ENCODE results near the gene CRACDL. TPM values are rescaled to one million over a fixed set of nuclear protein-coding genes. Genes with fewer than 3 reads are reported as not detected.

The CRACDL gene
- total RNA-seq, 2 experiments from 2014 or later: 0.36 to 1.5 TPM

DNA sequence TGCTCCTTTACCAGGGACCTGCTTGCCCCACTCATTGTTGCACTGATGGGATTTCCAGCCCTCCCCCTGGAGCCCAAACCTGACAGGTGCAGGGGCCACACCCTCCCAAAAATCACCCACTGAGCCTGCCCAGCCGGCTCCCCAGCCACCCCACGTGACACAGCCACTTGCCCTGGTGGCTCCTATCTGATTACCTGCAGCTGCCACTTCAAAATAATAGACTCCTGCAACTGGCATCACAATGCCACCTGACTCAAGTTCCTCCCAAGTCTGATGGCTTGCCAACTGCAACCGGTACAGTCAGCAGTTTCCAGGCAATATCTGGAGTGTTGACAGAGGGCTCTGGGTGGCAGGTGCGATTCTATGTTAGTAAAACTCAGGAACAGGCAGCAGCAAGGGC lies 66.2 kb downstream of the CRACDL start:
- DNase-seq (peak in 2 of 14 experiments; percentile 6 to 28), ATAC-seq (ENCODE audit: poor library complexity) (no peak)
- Mint-ChIP-seq H3K4me1 (ENCODE audit: low read depth) (no peaks in the 10 kb centered on the region), H3K27ac (no peak overlapping the region), H3K36me3 (ENCODE audit: low read depth) (no peaks in the 10 kb centered on the region), H3K9me3 (no peaks in the 10 kb centered on the region), H3K4me3 (no peak overlapping the region), H3K27me3 (no peaks in the 10 kb centered on the region)
- Histone ChIP-seq H3K9me3 (ENCODE audit: control insufficient read depth in 1 of 2, insufficient read depth in 1 of 2, low read length in 2 of 2) (peaks cover 0 to 18% of the 10 kb centered on the region in 2 experiments), H3K27me3 (ENCODE audit: control insufficient read depth in 1 of 2, insufficient read depth in 2 of 2, low read length in 2 of 2) (no peaks in the 10 kb centered on the region), H3K4me3 (ENCODE audit: low read length) (no peak overlapping the region), H3K27ac (ENCODE audit: low read depth in 1 of 2, low read length in 2 of 2) (no peak overlapping the region), H3K36me3 (ENCODE audit: insufficient read depth, low read length) (no peaks in the 10 kb centered on the region), H3K4me1 (ENCODE audit: insufficient read depth, low read length) (no peaks in the 10 kb centered on the region)
- intact Hi-C loops (cut with DNase I, micrococcal nuclease): loop anchor here in 1 of 2 experiments (10.0 kb wide), 1 partner anchor 335 kb away; no protein-coding TSS in a partner anchor
- POLR2A ChIA-PET: no interaction called here
- TF ChIP-seq, protein P1, sequence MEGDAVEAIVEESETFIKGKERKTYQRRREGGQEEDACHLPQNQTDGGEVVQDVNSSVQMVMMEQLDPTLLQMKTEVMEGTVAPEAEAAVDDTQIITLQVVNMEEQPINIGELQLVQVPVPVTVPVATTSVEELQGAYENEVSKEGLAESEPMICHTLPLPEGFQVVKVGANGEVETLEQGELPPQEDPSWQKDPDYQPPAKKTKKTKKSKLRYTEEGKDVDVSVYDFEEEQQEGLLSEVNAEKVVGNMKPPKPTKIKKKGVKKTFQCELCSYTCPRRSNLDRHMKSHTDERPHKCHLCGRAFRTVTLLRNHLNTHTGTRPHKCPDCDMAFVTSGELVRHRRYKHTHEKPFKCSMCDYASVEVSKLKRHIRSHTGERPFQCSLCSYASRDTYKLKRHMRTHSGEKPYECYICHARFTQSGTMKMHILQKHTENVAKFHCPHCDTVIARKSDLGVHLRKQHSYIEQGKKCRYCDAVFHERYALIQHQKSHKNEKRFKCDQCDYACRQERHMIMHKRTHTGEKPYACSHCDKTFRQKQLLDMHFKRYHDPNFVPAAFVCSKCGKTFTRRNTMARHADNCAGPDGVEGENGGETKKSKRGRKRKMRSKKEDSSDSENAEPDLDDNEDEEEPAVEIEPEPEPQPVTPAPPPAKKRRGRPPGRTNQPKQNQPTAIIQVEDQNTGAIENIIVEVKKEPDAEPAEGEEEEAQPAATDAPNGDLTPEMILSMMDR (IDR thresholded peaks at IDR 0.05): no peak
- CTCF ChIA-PET: no interaction called here

DNA sequence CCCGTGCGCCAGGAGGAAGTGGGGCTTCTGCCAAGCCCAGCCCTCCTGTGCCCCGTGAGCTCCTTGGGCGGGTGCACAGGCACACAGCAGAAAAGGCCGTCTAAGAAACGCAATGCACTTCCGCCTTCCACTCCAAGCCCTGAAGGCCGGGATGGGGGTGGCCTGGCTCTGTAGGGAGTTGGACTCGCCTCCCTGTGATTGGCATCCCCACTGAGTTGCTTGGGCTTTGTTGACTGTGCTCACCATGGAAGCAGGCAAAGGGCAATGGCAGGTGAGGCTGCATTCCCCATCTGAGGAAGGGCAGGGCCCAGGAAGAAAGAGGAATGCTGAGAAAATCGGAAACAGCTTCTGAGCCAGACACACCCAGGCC lies 66.8 kb downstream of the CRACDL start:
- ATAC-seq (ENCODE audit: poor library complexity) (no peak), DNase-seq (no peak)
- Mint-ChIP-seq H3K27ac (no peak overlapping the region), H3K9me3 (no peaks in the 10 kb centered on the region), H3K4me1 (ENCODE audit: low read depth) (no peaks in the 10 kb centered on the region), H3K36me3 (ENCODE audit: low read depth) (no peaks in the 10 kb centered on the region), H3K4me3 (no peak overlapping the region), H3K27me3 (no peaks in the 10 kb centered on the region)
- TF ChIP-seq, protein P1 (IDR thresholded peaks at IDR 0.05): no peak
- Histone ChIP-seq H3K4me3 (ENCODE audit: low read length) (no peak overlapping the region), H3K27me3 (ENCODE audit: control insufficient read depth in 1 of 2, insufficient read depth in 2 of 2, low read length in 2 of 2) (no peaks in the 10 kb centered on the region), H3K9me3 (ENCODE audit: control insufficient read depth in 1 of 2, insufficient read depth in 1 of 2, low read length in 2 of 2) (peaks cover 0 to 18% of the 10 kb centered on the region in 2 experiments), H3K36me3 (ENCODE audit: insufficient read depth, low read length) (no peaks in the 10 kb centered on the region), H3K27ac (ENCODE audit: low read depth in 1 of 2, low read length in 2 of 2) (no peak overlapping the region), H3K4me1 (ENCODE audit: insufficient read depth, low read length) (no peaks in the 10 kb centered on the region)
- intact Hi-C loops (cut with DNase I, micrococcal nuclease): no loop called here
- ChIA-PET POLR2A (no interaction called here), CTCF (no interaction called here)

DNA sequence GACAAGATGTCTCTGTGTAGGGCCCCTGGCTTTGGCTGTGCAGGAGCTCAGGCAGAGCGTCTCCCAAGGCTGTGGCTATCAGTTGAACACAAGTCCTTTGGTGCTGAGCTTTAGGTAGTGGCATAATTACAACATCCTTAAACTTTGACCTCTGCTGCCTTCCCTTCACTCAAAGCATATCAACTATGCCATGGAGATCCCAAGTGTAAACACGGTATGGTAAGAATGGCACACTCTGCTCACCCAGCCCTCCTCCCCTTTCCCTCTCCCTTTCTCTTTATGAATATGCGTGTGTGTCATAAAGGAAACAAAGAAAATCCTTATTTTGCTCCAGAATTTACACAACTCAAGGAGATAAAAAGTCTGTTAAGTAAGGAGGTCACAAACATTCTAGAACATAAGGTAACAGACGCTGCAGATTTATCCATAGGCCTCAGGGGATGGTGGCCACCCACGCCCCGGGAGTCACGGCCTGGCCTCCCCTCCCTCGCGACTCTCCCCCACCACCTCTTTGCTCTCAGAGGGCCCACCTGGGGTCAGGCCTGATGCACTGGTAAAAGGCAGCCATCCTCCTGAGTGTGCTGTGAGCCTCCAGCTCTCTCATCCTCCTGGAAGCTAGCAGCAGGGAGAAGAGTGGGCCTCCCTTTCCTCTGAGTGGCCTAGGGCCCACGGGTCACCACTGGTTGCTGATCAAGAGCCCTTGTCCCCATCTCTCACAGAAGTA lies 67.3 kb downstream of the CRACDL start:
- ATAC-seq (ENCODE audit: poor library complexity): no peak
- H3K4me1 ChIP-seq (ENCODE audit: insufficient read depth, low read length): no peaks in the 10 kb centered on the region
- H3K27ac ChIP-seq (ENCODE audit: low read depth in 1 of 2, low read length in 2 of 2): no peak overlapping the region
- Mint-ChIP-seq H3K36me3 (ENCODE audit: low read depth) (no peaks in the 10 kb centered on the region), H3K4me3 (no peak overlapping the region), H3K27me3 (no peaks in the 10 kb centered on the region), H3K9me3 (no peaks in the 10 kb centered on the region), H3K27ac (no peak overlapping the region), H3K4me1 (ENCODE audit: low read depth) (no peaks in the 10 kb centered on the region)
- H3K36me3 ChIP-seq (ENCODE audit: insufficient read depth, low read length): no peaks in the 10 kb centered on the region
- H3K4me3 ChIP-seq (ENCODE audit: low read length): no peak overlapping the region
- intact Hi-C loops (cut with DNase I, micrococcal nuclease): no loop called here
- H3K27me3 ChIP-seq (ENCODE audit: control insufficient read depth in 1 of 2, insufficient read depth in 2 of 2, low read length in 2 of 2): no peaks in the 10 kb centered on the region
- ChIA-PET CTCF (no interaction called here), POLR2A (no interaction called here)
- H3K9me3 ChIP-seq (ENCODE audit: control insufficient read depth in 1 of 2, insufficient read depth in 1 of 2, low read length in 2 of 2): peaks cover 0 to 18% of the 10 kb centered on the region in 2 experiments
- no peak for DNase-seq
- TF ChIP-seq, protein P1 (IDR thresholded peaks at IDR 0.05): no peak

All from CD4-positive, alpha-beta T cell (primary cell).